Measurements from ENCODE around the gene SLC10A1. TPM values are rescaled to one million over a fixed set of nuclear protein-coding genes. Genes with fewer than 3 reads are reported as not detected.

The SLC10A1 gene
- total RNA-seq, 2 donors from 2014 or later = not detected

GRCh38 chr14:69789118-69789640, 7.9 kb downstream of the SLC10A1 start:
- H3K4me1 ChIP-seq (ENCODE audit: control insufficient read depth, insufficient read depth, low read length) = no peaks in the 10 kb centered on the region
- TF ChIP-seq CTCF (conservative IDR thresholded peaks at IDR 0.05) = no peak
- Mint-ChIP-seq H3K4me1 (no peaks in the 10 kb centered on the region), H3K4me3 (no peak overlapping the region), H3K36me3 (ENCODE audit: low read depth) (peaks cover 16% of the 10 kb centered on the region), H3K27me3 (ENCODE audit: insufficient read depth) (no peaks in the 10 kb centered on the region), H3K27ac (no peak overlapping the region), H3K9me3 (no peaks in the 10 kb centered on the region)
- H3K27me3 ChIP-seq (ENCODE audit: control insufficient read depth, insufficient read depth, low read length, poor library complexity, severe bottlenecking) = no peaks in the 10 kb centered on the region
- peaks cover 18% of the 10 kb centered on the region for H3K36me3 ChIP-seq (ENCODE audit: control insufficient read depth, insufficient read depth, low read length)
- H3K4me3 ChIP-seq (ENCODE audit: low read length) = no peak overlapping the region
- no peak overlapping the region for H3K9ac ChIP-seq (ENCODE audit: extremely low read depth, low read length, poor library complexity, severe bottlenecking)
- H3K27ac ChIP-seq (ENCODE audit: low read depth, low read length) = no peak overlapping the region
- H3K9me3 ChIP-seq (ENCODE audit: control insufficient read depth, low read length) = no peaks in the 10 kb centered on the region
- no peak for DNase-seq

GRCh38 chr14:69786603-69787002, 10.4 kb downstream of the SLC10A1 start:
- no peak overlapping the region for H3K27ac Mint-ChIP-seq
- peaks cover 22% of the 10 kb centered on the region for H3K36me3 Mint-ChIP-seq (ENCODE audit: low read depth)
- no peak for DNase-seq
- no peak overlapping the region for H3K4me3 Mint-ChIP-seq
- TF ChIP-seq CTCF (conservative IDR thresholded peaks at IDR 0.05) = no peak
- Histone ChIP-seq H3K27me3 (ENCODE audit: control insufficient read depth, insufficient read depth, low read length, poor library complexity, severe bottlenecking) (no peaks in the 10 kb centered on the region), H3K27ac (ENCODE audit: low read depth, low read length) (no peak overlapping the region), H3K4me1 (ENCODE audit: control insufficient read depth, insufficient read depth, low read length) (no peaks in the 10 kb centered on the region), H3K9ac (ENCODE audit: extremely low read depth, low read length, poor library complexity, severe bottlenecking) (no peak overlapping the region), H3K9me3 (ENCODE audit: control insufficient read depth, low read length) (no peaks in the 10 kb centered on the region), H3K36me3 (ENCODE audit: control insufficient read depth, insufficient read depth, low read length) (peaks cover 25% of the 10 kb centered on the region), H3K4me3 (ENCODE audit: low read length) (no peak overlapping the region)
- 93 to 100% methylated on average over 1 to 2 of the region's 3 CpGs for WGBS, 2 experiments (ENCODE audit: insufficient coverage in 1 of 2, insufficient read length in 1 of 2)
- no peaks in the 10 kb centered on the region for H3K4me1 Mint-ChIP-seq
- no peaks in the 10 kb centered on the region for H3K27me3 Mint-ChIP-seq (ENCODE audit: insufficient read depth)
- no peaks in the 10 kb centered on the region for H3K9me3 Mint-ChIP-seq

- Histone ChIP-seq H3K4me3 (ENCODE audit: low read length) (no peak overlapping the region), H3K27ac (ENCODE audit: low read depth, low read length) (no peak overlapping the region), H3K9ac (ENCODE audit: extremely low read depth, low read length, poor library complexity, severe bottlenecking) (no peak overlapping the region), H3K4me1 (ENCODE audit: control insufficient read depth, insufficient read depth, low read length) (no peaks in the 10 kb centered on the region), H3K27me3 (ENCODE audit: control insufficient read depth, insufficient read depth, low read length, poor library complexity, severe bottlenecking) (no peaks in the 10 kb centered on the region), H3K36me3 (ENCODE audit: control insufficient read depth, insufficient read depth, low read length) (peaks cover 39% of the 10 kb centered on the region), H3K9me3 (ENCODE audit: control insufficient read depth, low read length) (no peaks in the 10 kb centered on the region)
- no peaks in the 10 kb centered on the region for H3K27me3 Mint-ChIP-seq (ENCODE audit: insufficient read depth)
- H3K4me1 Mint-ChIP-seq = no peaks in the 10 kb centered on the region
- no peak for DNase-seq
- no peak overlapping the region for H3K27ac Mint-ChIP-seq
- 60 to 92% methylated on average over 1 of the region's 1 CpG for WGBS, 2 experiments (ENCODE audit: insufficient coverage in 1 of 2, insufficient read length in 1 of 2)
- H3K4me3 Mint-ChIP-seq = no peak overlapping the region
- H3K36me3 Mint-ChIP-seq (ENCODE audit: low read depth) = peaks cover 34% of the 10 kb centered on the region
- no peak for TF ChIP-seq CTCF (conservative IDR thresholded peaks at IDR 0.05)
- H3K9me3 Mint-ChIP-seq = no peaks in the 10 kb centered on the region
Measured at GRCh38 chr14:69784942-69785341, 12.1 kb downstream of the SLC10A1 start.
